ENCODE results near the gene EPHA3.
A peak's percentile ranks its signal among the peaks of the same experiment; 100 is the strongest.

Gene EPHA3

GRCh38 chr3:89113893-89114840 lies 6.7 kb downstream of the EPHA3 start:
- no peaks in the 10 kb centered on the region for H3K36me3 ChIP-seq (ENCODE audit: control insufficient read depth, insufficient read depth, low read length)
- no peak overlapping the region for H3K4me3 ChIP-seq (replicated peaks; ENCODE audit: low read depth, low read length)
- peak; percentile 55 for TF ChIP-seq CTCF (IDR thresholded peaks at IDR 0.05; ENCODE audit: insufficient read depth, low read length, poor library complexity, severe bottlenecking)
- peak; percentile 13 for DNase-seq (ENCODE audit: extremely low read depth, insufficient read length)
- H3K27me3 ChIP-seq (replicated peaks; ENCODE audit: control insufficient read depth, insufficient read depth, low read length), result no peaks in the 10 kb centered on the region

DNA sequence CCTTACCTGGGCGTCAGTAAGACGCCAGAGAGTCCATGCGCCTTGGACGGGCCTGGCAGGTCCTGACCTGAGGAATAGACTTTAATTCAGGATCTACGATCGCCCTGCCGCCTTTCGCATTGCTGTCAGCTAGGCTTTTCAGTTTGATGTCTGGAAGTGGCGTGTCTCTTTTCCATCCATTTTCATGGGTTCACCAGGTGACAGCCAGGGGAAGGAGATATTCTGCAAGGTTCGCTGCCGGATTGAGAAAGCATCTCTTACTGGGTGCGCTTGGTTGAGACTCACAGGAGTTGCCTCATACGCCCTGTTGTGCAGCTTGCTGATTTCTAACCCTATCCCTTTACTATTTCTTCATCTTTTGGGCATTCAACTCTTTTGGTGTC lies 7.4 kb downstream of the EPHA3 start:
- H3K4me3 ChIP-seq (replicated peaks; ENCODE audit: low read depth, low read length), result no peak overlapping the region
- no peak for DNase-seq (ENCODE audit: extremely low read depth, insufficient read length)
- TF ChIP-seq CTCF (IDR thresholded peaks at IDR 0.05; ENCODE audit: insufficient read depth, low read length, poor library complexity, severe bottlenecking), result no peak
- H3K27me3 ChIP-seq (replicated peaks; ENCODE audit: control insufficient read depth, insufficient read depth, low read length), result no peaks in the 10 kb centered on the region
- no peaks in the 10 kb centered on the region for H3K36me3 ChIP-seq (ENCODE audit: control insufficient read depth, insufficient read depth, low read length)

GRCh38 chr3:89116476-89116875 lies 9.1 kb downstream of the EPHA3 start:
- Histone ChIP-seq H3K36me3 (ENCODE audit: control insufficient read depth, insufficient read depth, low read length) (no peaks in the 10 kb centered on the region), H3K4me3 (replicated peaks; ENCODE audit: low read depth, low read length) (no peak overlapping the region), H3K27me3 (replicated peaks; ENCODE audit: control insufficient read depth, insufficient read depth, low read length) (no peaks in the 10 kb centered on the region)
- DNase-seq (ENCODE audit: extremely low read depth, insufficient read length), result no peak
- TF ChIP-seq CTCF (IDR thresholded peaks at IDR 0.05; ENCODE audit: insufficient read depth, low read length, poor library complexity, severe bottlenecking), result no peak

DNA sequence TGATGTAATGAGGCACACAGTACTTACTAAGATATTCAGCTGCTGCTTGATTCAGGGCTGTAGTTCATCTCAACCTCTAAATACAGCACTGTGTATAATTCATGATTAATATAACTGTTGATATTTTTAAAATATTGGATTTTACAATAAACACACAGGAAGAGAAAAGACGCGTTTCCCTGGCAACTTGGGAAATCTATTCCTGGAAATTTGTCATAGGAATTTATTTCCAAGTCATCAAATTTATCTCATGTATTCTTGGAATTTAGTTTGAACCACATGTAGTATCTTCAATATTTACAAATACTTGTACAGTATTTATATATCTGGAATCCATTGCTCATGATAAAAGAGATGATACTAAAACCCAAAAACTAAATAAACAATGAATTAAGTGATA lies 30.6 kb downstream of the EPHA3 start:
- DNase-seq (ENCODE audit: extremely low read depth, insufficient read length), result no peak
- no peaks in the 10 kb centered on the region for H3K27me3 ChIP-seq (replicated peaks; ENCODE audit: control insufficient read depth, insufficient read depth, low read length)
- no peaks in the 10 kb centered on the region for H3K36me3 ChIP-seq (ENCODE audit: control insufficient read depth, insufficient read depth, low read length)
- no peak overlapping the region for H3K4me3 ChIP-seq (replicated peaks; ENCODE audit: low read depth, low read length)
- no peak for TF ChIP-seq CTCF (IDR thresholded peaks at IDR 0.05; ENCODE audit: insufficient read depth, low read length, poor library complexity, severe bottlenecking)

DNA sequence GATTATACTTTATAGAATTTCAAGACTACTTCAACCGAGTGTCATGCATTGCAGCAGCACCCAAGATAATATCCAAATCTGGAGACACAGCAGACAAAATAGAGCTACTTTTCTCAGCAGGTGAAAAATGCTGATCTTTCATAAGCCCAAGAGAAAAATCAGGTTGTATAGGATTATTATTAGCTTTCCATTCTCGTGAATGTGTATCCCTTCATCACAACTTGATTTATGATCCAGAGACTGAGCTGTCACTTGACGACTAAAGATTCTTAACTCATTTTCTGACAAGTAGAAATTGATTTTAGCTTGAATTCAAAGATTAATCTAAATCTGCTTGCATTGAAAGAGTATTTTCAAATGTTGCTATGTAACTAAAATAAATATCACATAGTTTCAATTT lies 32.4 kb downstream of the EPHA3 start:
- no peak for DNase-seq (ENCODE audit: extremely low read depth, insufficient read length)
- H3K4me3 ChIP-seq (replicated peaks; ENCODE audit: low read depth, low read length), result no peak overlapping the region
- H3K36me3 ChIP-seq (ENCODE audit: control insufficient read depth, insufficient read depth, low read length), result no peaks in the 10 kb centered on the region
- H3K27me3 ChIP-seq (replicated peaks; ENCODE audit: control insufficient read depth, insufficient read depth, low read length), result no peaks in the 10 kb centered on the region
- TF ChIP-seq CTCF (IDR thresholded peaks at IDR 0.05; ENCODE audit: insufficient read depth, low read length, poor library complexity, severe bottlenecking), result no peak
